Osteocyte (in vitro differentiated cells): Measurements from ENCODE around the gene DAPP1. TPM values are rescaled to one million over a fixed set of nuclear protein-coding genes. Genes with fewer than 3 reads are reported as not detected.

Source experiments
- DNase-seq: peaks from one replicate; pipeline ENCODE4 v3.0.0; 2021; ENCODE audit warnings: mixed read lengths; ENCODE audit not compliant: unreplicated experiment; ENCODE audit errors: extremely low spot score
- H3K27ac Mint-ChIP-seq: one replicate; pipeline ENCODE4 v1.8.0; 2021; ENCODE audit warnings: mild to moderate bottlenecking, mixed read lengths; ENCODE audit not compliant: unreplicated experiment
- H3K27me3 Mint-ChIP-seq: one replicate; pipeline ENCODE4 v1.8.0; 2021; ENCODE audit warnings: mixed read lengths; ENCODE audit not compliant: unreplicated experiment
- H3K36me3 Mint-ChIP-seq: one replicate; pipeline ENCODE4 v1.8.0; 2021; ENCODE audit warnings: mixed read lengths; ENCODE audit not compliant: unreplicated experiment
- H3K4me1 Mint-ChIP-seq: one replicate; pipeline ENCODE4 v1.8.0; 2021; ENCODE audit warnings: mixed read lengths; ENCODE audit not compliant: unreplicated experiment
- H3K4me3 Mint-ChIP-seq: one replicate; pipeline ENCODE4 v1.8.0; 2021; ENCODE audit warnings: mild to moderate bottlenecking, moderate library complexity, mixed read lengths; ENCODE audit not compliant: unreplicated experiment
- H3K9me3 Mint-ChIP-seq: one replicate; pipeline ENCODE4 v1.8.0; 2021; ENCODE audit warnings: mixed read lengths; ENCODE audit not compliant: unreplicated experiment
- total RNA-seq: library from RNA; stranded (reverse); gene quantifications from 2 replicates; pipeline ENCODE4 v1.2.1, GENCODE V29; 2021
- TF ChIP-seq, protein P1 (sequence below): fragments of 200-600 bp; sonication (generic); IDR thresholded peaks from 2 replicates; pipeline ENCODE4 v1.5.0; 2021; ENCODE audit warnings: antibody characterized with exemption, mild to moderate bottlenecking, moderate library complexity

The DAPP1 gene
- total RNA-seq, 1 donor from 2014 or later = not detected

- Mint-ChIP-seq H3K4me3 (no peak overlapping the region), H3K4me1 (no peaks in the 10 kb centered on the region), H3K27me3 (no peaks in the 10 kb centered on the region), H3K9me3 (peaks cover 10% of the 10 kb centered on the region), H3K36me3 (peaks cover 35% of the 10 kb centered on the region), H3K27ac (no peak overlapping the region)
- DNase-seq = no peak
- TF ChIP-seq, protein P1, sequence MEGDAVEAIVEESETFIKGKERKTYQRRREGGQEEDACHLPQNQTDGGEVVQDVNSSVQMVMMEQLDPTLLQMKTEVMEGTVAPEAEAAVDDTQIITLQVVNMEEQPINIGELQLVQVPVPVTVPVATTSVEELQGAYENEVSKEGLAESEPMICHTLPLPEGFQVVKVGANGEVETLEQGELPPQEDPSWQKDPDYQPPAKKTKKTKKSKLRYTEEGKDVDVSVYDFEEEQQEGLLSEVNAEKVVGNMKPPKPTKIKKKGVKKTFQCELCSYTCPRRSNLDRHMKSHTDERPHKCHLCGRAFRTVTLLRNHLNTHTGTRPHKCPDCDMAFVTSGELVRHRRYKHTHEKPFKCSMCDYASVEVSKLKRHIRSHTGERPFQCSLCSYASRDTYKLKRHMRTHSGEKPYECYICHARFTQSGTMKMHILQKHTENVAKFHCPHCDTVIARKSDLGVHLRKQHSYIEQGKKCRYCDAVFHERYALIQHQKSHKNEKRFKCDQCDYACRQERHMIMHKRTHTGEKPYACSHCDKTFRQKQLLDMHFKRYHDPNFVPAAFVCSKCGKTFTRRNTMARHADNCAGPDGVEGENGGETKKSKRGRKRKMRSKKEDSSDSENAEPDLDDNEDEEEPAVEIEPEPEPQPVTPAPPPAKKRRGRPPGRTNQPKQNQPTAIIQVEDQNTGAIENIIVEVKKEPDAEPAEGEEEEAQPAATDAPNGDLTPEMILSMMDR = no peak
Measured at GRCh38 chr4:99915449-99915848, 98.8 kb downstream of the DAPP1 start.

GRCh38 chr4:99917575-99917974 is 100.9 kb downstream of the DAPP1 start:
- Mint-ChIP-seq H3K27ac (no peak overlapping the region), H3K36me3 (peaks cover 40% of the 10 kb centered on the region), H3K4me1 (no peaks in the 10 kb centered on the region), H3K9me3 (peaks cover 10% of the 10 kb centered on the region), H3K4me3 (no peak overlapping the region), H3K27me3 (no peaks in the 10 kb centered on the region)
- TF ChIP-seq, protein P1 = no peak
- DNase-seq = no peak

DNA sequence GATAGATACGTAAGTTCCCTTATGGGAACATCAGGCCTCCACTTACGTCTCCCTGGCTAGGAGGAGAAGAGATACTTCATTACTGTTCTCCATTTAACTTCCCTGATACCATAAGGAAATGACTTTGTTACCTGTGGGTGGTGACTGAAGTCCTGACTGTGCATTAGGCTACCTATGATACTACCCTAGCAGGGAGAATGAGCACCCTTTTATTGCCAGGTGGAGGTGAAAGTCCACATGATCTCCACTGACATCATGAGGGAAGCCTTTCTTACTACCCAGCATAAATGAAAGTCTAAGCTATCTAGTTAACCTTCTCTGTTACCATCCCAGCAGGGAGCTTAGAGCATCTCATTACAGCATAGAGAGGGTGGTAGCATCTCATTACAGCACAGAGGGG is 102.0 kb downstream of the DAPP1 start:
- Mint-ChIP-seq H3K27me3 (no peaks in the 10 kb centered on the region), H3K4me1 (no peaks in the 10 kb centered on the region), H3K9me3 (peaks cover 10% of the 10 kb centered on the region), H3K27ac (no peak overlapping the region), H3K4me3 (no peak overlapping the region), H3K36me3 (peaks cover 37% of the 10 kb centered on the region)
- no peak for DNase-seq
- TF ChIP-seq, protein P1 = no peak

Other genes starting within 250 kb of the DAPP1 start
- gene MTTP, start 242.0 kb upstream of the DAPP1 start, total RNA-seq = not detected in 2 replicates
- gene C4orf54, start 159.0 kb upstream of the DAPP1 start, total RNA-seq = not detected in 2 replicates
- gene LAMTOR3, start 77.6 kb downstream of the DAPP1 start, total RNA-seq = 38.2 and 44.7 TPM in 2 replicates
- gene DNAJB14, start 129.8 kb downstream of the DAPP1 start, total RNA-seq = 49.2 and 56.5 TPM in 2 replicates
- gene H2AZ1, start 133.4 kb downstream of the DAPP1 start, total RNA-seq = 192 and 198 TPM in 2 replicates